K562 (cell line): Measurements from ENCODE around the gene AGRP. TPM values are rescaled to one million over a fixed set of nuclear protein-coding genes. Genes with fewer than 3 reads are reported as not detected.

Experiments used
- ETV6 ChIP-seq, 3 experiments: fragments of 150-350 bp in 1 of 3; sonication (generic) in 1 of 3; formaldehyde crosslinking in 1 of 3; IDR thresholded peaks; 2 replicates each; pipeline versions ENCODE4 v1.6.1 to v1.8.0; 2014 to 2022; ENCODE audit warnings: borderline replicate concordance in 2 of 3, low read depth in 2 of 3, antibody characterized with exemption in 1 of 3, low read length in 1 of 3, mild to moderate bottlenecking in 1 of 3, missing genetic modification reagents in 1 of 3
- GABPB1 ChIP-seq: sonication (generic); formaldehyde crosslinking; IDR thresholded peaks from 2 replicates; pipeline ENCODE4 v1.8.0; 2022; ENCODE audit warnings: mild to moderate bottlenecking, missing genetic modification reagents
- ZNF551 ChIP-seq: fragments of 250-450 bp; sonication (Bioruptor Pico); IDR thresholded peaks from 2 replicates; pipeline ENCODE4 v1.5.0; 2021; ENCODE audit warnings: mild to moderate bottlenecking, moderate library complexity
- polyA plus RNA-seq, 8 experiments: library from polyadenylated mRNA; depleted of rRNA in 4 of 8; stranded (reverse) in 5 of 8; unstranded in 3 of 8; fragments of >200 nt; fragmentation: Nextera tagmentation in 2 of 8; fragmentation: Illumina TruSeq in 1 of 8; extraction: Ambion mirVana in 2 of 8; extraction: Trizol in 1 of 8; gene quantifications; 2 replicates each; pipeline versions ENCODE4 v1.2.1 to v1.2.3, GENCODE V29; 2011 to 2014; ENCODE audit warnings: inconsistent platforms in 1 of 8, missing spikeins in 1 of 8
- total RNA-seq, 7 experiments: library from RNA; depleted of rRNA in 6 of 7; stranded (reverse); fragments of >200 nt in 6 of 7; fragmentation: Illumina TruSeq in 2 of 7; extraction: Trizol in 2 of 7; gene quantifications; 2 replicates each; pipeline versions ENCODE4 v1.2.1 to v1.2.3, GENCODE V29; 2011 to 2021; ENCODE audit warnings: low replicate concordance in 1 of 7
- TF ChIP-seq, protein P1 (sequence below): fragments of 200-600 bp; sonication (generic); IDR thresholded peaks from one replicate; pipeline ENCODE4 v1.6.1; 2012; ENCODE audit warnings: mild to moderate bottlenecking, low read depth, low read length, inconsistent platforms
- TF ChIP-seq, protein P2 (sequence below): fragments of 450-650 bp; IDR thresholded peaks from 2 replicates; pipeline ENCODE4 v1.6.1; 2018; ENCODE audit not compliant: partially characterized antibody
- TF ChIP-seq, protein P3 (sequence below): fragments of 450-650 bp; formaldehyde crosslinking; IDR thresholded peaks from 2 replicates; pipeline ENCODE4 v1.4.0; 2020; ENCODE audit warnings: mild to moderate bottlenecking, mixed read lengths

AGRP gene
- total and polyA plus RNA-seq, 9 of the 15 experiments (the other 6 are each of a cell fraction or from before 2014, with no cell fraction given) = not detected

DNA sequence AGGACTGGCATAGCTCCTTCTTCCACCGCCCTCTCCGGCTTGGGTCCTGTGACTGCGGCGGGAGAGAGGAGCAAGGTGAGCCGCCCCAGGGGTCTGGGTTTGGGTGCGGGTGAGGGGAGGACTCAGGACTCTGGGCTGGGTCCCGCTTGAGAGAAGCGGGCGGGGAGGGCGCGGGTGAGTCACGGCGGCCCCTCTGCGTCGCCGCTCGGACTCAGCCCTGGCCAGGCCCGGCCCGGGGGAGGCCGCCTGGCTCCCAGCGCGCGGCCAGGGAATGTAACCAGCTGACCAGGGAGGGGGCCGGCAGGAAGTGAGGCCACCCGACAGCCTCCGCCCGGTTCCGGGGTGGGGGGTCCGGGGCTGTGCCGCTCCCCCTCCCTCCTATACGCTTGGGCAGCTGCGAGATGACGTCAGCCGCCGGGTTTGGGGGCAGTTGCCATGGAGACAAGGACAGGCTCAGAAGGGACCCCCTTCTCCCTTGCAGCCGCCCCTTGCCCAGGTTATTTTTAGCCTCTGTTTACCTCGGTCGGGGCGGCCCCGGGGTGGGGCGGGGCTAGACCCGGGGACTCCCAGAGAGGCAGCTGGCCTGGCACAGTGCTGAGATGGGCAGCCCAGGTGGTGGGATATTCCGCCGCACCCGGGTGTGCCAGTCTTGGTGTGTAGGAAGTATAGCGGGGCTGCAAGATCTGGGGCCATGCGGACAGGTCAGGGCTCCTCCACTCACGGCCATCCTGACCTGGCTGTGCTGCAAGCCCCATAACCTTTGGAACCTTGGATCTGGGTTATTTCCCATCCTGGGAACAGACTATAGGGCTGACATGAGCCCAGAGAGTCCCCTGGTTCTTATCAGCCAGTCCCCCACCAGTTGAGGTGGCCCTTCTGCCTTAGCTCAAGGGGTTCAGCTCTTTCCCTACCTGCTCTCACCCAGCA is 46.9 kb upstream of the AGRP start (continued):
- TF ChIP-seq, protein P1, sequence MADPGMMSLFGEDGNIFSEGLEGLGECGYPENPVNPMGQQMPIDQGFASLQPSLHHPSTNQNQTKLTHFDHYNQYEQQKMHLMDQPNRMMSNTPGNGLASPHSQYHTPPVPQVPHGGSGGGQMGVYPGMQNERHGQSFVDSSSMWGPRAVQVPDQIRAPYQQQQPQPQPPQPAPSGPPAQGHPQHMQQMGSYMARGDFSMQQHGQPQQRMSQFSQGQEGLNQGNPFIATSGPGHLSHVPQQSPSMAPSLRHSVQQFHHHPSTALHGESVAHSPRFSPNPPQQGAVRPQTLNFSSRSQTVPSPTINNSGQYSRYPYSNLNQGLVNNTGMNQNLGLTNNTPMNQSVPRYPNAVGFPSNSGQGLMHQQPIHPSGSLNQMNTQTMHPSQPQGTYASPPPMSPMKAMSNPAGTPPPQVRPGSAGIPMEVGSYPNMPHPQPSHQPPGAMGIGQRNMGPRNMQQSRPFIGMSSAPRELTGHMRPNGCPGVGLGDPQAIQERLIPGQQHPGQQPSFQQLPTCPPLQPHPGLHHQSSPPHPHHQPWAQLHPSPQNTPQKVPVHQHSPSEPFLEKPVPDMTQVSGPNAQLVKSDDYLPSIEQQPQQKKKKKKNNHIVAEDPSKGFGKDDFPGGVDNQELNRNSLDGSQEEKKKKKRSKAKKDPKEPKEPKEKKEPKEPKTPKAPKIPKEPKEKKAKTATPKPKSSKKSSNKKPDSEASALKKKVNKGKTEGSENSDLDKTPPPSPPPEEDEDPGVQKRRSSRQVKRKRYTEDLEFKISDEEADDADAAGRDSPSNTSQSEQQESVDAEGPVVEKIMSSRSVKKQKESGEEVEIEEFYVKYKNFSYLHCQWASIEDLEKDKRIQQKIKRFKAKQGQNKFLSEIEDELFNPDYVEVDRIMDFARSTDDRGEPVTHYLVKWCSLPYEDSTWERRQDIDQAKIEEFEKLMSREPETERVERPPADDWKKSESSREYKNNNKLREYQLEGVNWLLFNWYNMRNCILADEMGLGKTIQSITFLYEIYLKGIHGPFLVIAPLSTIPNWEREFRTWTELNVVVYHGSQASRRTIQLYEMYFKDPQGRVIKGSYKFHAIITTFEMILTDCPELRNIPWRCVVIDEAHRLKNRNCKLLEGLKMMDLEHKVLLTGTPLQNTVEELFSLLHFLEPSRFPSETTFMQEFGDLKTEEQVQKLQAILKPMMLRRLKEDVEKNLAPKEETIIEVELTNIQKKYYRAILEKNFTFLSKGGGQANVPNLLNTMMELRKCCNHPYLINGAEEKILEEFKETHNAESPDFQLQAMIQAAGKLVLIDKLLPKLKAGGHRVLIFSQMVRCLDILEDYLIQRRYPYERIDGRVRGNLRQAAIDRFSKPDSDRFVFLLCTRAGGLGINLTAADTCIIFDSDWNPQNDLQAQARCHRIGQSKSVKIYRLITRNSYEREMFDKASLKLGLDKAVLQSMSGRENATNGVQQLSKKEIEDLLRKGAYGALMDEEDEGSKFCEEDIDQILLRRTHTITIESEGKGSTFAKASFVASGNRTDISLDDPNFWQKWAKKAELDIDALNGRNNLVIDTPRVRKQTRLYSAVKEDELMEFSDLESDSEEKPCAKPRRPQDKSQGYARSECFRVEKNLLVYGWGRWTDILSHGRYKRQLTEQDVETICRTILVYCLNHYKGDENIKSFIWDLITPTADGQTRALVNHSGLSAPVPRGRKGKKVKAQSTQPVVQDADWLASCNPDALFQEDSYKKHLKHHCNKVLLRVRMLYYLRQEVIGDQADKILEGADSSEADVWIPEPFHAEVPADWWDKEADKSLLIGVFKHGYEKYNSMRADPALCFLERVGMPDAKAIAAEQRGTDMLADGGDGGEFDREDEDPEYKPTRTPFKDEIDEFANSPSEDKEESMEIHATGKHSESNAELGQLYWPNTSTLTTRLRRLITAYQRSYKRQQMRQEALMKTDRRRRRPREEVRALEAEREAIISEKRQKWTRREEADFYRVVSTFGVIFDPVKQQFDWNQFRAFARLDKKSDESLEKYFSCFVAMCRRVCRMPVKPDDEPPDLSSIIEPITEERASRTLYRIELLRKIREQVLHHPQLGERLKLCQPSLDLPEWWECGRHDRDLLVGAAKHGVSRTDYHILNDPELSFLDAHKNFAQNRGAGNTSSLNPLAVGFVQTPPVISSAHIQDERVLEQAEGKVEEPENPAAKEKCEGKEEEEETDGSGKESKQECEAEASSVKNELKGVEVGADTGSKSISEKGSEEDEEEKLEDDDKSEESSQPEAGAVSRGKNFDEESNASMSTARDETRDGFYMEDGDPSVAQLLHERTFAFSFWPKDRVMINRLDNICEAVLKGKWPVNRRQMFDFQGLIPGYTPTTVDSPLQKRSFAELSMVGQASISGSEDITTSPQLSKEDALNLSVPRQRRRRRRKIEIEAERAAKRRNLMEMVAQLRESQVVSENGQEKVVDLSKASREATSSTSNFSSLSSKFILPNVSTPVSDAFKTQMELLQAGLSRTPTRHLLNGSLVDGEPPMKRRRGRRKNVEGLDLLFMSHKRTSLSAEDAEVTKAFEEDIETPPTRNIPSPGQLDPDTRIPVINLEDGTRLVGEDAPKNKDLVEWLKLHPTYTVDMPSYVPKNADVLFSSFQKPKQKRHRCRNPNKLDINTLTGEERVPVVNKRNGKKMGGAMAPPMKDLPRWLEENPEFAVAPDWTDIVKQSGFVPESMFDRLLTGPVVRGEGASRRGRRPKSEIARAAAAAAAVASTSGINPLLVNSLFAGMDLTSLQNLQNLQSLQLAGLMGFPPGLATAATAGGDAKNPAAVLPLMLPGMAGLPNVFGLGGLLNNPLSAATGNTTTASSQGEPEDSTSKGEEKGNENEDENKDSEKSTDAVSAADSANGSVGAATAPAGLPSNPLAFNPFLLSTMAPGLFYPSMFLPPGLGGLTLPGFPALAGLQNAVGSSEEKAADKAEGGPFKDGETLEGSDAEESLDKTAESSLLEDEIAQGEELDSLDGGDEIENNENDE = no peak
- TF ChIP-seq, protein P2, sequence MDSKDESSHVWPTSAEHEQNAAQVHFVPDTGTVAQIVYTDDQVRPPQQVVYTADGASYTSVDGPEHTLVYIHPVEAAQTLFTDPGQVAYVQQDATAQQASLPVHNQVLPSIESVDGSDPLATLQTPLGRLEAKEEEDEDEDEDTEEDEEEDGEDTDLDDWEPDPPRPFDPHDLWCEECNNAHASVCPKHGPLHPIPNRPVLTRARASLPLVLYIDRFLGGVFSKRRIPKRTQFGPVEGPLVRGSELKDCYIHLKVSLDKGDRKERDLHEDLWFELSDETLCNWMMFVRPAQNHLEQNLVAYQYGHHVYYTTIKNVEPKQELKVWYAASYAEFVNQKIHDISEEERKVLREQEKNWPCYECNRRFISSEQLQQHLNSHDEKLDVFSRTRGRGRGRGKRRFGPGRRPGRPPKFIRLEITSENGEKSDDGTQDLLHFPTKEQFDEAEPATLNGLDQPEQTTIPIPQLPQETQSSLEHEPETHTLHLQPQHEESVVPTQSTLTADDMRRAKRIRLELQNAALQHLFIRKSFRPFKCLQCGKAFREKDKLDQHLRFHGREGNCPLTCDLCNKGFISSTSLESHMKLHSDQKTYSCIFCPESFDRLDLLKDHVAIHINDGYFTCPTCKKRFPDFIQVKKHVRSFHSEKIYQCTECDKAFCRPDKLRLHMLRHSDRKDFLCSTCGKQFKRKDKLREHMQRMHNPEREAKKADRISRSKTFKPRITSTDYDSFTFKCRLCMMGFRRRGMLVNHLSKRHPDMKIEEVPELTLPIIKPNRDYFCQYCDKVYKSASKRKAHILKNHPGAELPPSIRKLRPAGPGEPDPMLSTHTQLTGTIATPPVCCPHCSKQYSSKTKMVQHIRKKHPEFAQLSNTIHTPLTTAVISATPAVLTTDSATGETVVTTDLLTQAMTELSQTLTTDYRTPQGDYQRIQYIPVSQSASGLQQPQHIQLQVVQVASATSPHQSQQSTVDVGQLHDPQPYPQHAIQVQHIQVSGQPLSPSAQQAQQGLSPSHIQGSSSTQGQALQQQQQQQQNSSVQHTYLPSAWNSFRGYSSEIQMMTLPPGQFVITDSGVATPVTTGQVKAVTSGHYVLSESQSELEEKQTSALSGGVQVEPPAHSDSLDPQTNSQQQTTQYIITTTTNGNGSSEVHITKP = no peak
- TF ChIP-seq, protein P3, sequence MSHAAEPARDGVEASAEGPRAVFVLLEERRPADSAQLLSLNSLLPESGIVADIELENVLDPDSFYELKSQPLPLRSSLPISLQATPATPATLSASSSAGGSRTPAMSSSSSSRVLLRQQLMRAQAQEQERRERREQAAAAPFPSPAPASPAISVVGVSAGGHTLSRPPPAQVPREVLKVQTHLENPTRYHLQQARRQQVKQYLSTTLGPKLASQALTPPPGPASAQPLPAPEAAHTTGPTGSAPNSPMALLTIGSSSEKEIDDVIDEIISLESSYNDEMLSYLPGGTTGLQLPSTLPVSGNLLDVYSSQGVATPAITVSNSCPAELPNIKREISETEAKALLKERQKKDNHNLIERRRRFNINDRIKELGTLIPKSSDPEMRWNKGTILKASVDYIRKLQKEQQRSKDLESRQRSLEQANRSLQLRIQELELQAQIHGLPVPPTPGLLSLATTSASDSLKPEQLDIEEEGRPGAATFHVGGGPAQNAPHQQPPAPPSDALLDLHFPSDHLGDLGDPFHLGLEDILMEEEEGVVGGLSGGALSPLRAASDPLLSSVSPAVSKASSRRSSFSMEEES = no peak
- TF ChIP-seq GABPB1 (CRISPR knock-in tag) (0 out of 2 replicates have a peak, but pooled peaks have one; percentile 23), ZNF551 (CRISPR knock-in tag) (no peak), ETV6 (IDR thresholded peaks at IDR 0.05; ENCODE audit: borderline replicate concordance in 1 of 2, low read depth in 2 of 2, low read length in 1 of 2) (no peak), ETV6 (CRISPR knock-in tag; IDR thresholded peaks at IDR 0.05; ENCODE audit: borderline replicate concordance) (no peak)
